GM12878 (cell line): ENCODE data around the gene FAXC. TPM values are rescaled to one million over a fixed set of nuclear protein-coding genes. Genes with fewer than 3 reads are reported as not detected.

ENCODE experiments used
- ATAC-seq: fragments of 200-7000 bp; cut with Tn5 transposase; 3 replicates; pipeline ENCODE4 v1.9.1; 2020; ENCODE audit warnings: mild to moderate bottlenecking, moderate library complexity
- BruUV-seq: library from RNA; stranded (reverse); fragments of 400-500 nt; replicated peaks from 2 replicates; lab custom pipeline; 2021; lab: Mats Ljungman, UMichigan
- CTCF ChIA-PET: fragments of 300-600 bp; sonication (Branson Sonifier 250); formaldehyde crosslinking; extraction: SDS; loops from one replicate; lab custom pipeline; 2021; ENCODE audit warnings: inconsistent platforms; lab: Yijun Ruan, JAX
- POLR2A ChIA-PET: fragments of 350-600 bp; formaldehyde crosslinking; extraction: SDS; loops from one replicate; lab custom pipeline; 2021; ENCODE audit warnings: inconsistent platforms; lab: Charles Lee
- RAD21 ChIA-PET: fragments of 300-600 bp; sonication (Branson Sonifier 250); formaldehyde crosslinking; loops from one replicate; lab custom pipeline; 2023; ENCODE audit warnings: antibody characterized with exemption; ENCODE audit not compliant: unreplicated experiment; lab: Charles Lee
- SMC1A ChIA-PET: fragments of 300-600 bp; sonication (Branson Sonifier 250); formaldehyde crosslinking; loops from one replicate; lab custom pipeline; 2023; ENCODE audit not compliant: unreplicated experiment, uncharacterized antibody; lab: Charles Lee
- DNase-seq: peaks from one replicate; pipeline ENCODE4 v3.0.0-alpha.2; 2011; ENCODE audit warnings: low read depth, low spot score
- FAIRE-seq: peaks from 3 replicates; lab custom pipeline; 2011; peaks lifted over from hg19 to GRCh38; lab: Jason Lieb, UNC
- H2AFZ ChIP-seq: 2 replicates; pipeline ENCODE4 v1.6.0; 2011; ENCODE audit warnings: low read depth, low read length, control low read depth; ENCODE audit not compliant: control insufficient read depth
- H3K27ac ChIP-seq: 2 replicates; pipeline ENCODE4 v1.5.1; 2011; ENCODE audit warnings: control low read depth; ENCODE audit not compliant: control insufficient read depth, insufficient read depth
- H3K27me3 ChIP-seq, 2 experiments: replicated peaks in 1 of 2; 2 replicates each; pipeline versions ENCODE4 v1.6.0 to v1.6.1; 2011; ENCODE audit warnings: low read length in 1 of 2; ENCODE audit not compliant: control insufficient read depth in 2 of 2, insufficient read depth in 2 of 2
- H3K36me3 ChIP-seq, 2 experiments: 2 replicates each; pipeline ENCODE4 v1.5.1; 2011; ENCODE audit warnings: low read length in 1 of 2; ENCODE audit not compliant: control insufficient read depth in 2 of 2, insufficient read depth in 2 of 2
- H3K4me1 ChIP-seq: 2 replicates; pipeline ENCODE4 v1.6.1; 2011; ENCODE audit warnings: mild to moderate bottlenecking, low read length, moderate library complexity, mixed read lengths; ENCODE audit not compliant: control insufficient read depth, insufficient read depth
- H3K4me2 ChIP-seq: 2 replicates; pipeline ENCODE4 v1.6.0; 2011; ENCODE audit warnings: control low read depth; ENCODE audit not compliant: control insufficient read depth, insufficient read depth
- H3K4me3 ChIP-seq: fragments of 200-600 bp; sonication (generic); 2 replicates; pipeline ENCODE4 v1.5.1; 2016
- H3K79me2 ChIP-seq: 2 replicates; pipeline ENCODE4 v1.6.0; 2011; ENCODE audit warnings: low read length; ENCODE audit not compliant: control insufficient read depth, insufficient read depth
- H3K9ac ChIP-seq: 2 replicates; pipeline ENCODE4 v1.8.0; 2011; ENCODE audit warnings: low read length, control low read depth, mixed read lengths; ENCODE audit not compliant: control insufficient read depth, insufficient read depth
- H3K9me3 ChIP-seq: replicated peaks from 3 replicates; pipeline ENCODE4 v1.5.1; 2011; ENCODE audit warnings: mild to moderate bottlenecking, low read length; ENCODE audit not compliant: control insufficient read depth, insufficient read depth
- H4K20me1 ChIP-seq: 2 replicates; pipeline ENCODE4 v1.6.0; 2011; ENCODE audit not compliant: control insufficient read depth, insufficient read depth
- ATF3 ChIP-seq: IDR thresholded peaks from 2 replicates; pipeline ENCODE4 v1.6.1; 2011; ENCODE audit warnings: low read depth, mild to moderate bottlenecking, low read length, moderate library complexity, borderline replicate concordance; ENCODE audit errors: extremely low read depth
- BMI1 ChIP-seq: fragments of 450-650 bp; IDR thresholded peaks from 2 replicates; pipeline ENCODE4 v1.6.1; 2016; ENCODE audit warnings: mild to moderate bottlenecking, moderate library complexity, borderline replicate concordance
- CBX5 ChIP-seq: sonication (generic); IDR thresholded peaks from 2 replicates; pipeline ENCODE4 v1.6.1; 2016; ENCODE audit warnings: low read depth, moderate library complexity, mild to moderate bottlenecking, inconsistent platforms
- CHD1 ChIP-seq: IDR thresholded peaks from 2 replicates; pipeline ENCODE4 v1.6.1; 2012; ENCODE audit warnings: low read depth, low read length, improper control_type of control experiment
- E4F1 ChIP-seq: fragments of 450-650 bp; IDR thresholded peaks from 2 replicates; pipeline ENCODE4 v1.6.1; 2018; ENCODE audit warnings: borderline replicate concordance, mild to moderate bottlenecking; ENCODE audit not compliant: partially characterized antibody
- GABPA ChIP-seq: IDR thresholded peaks from 2 replicates; pipeline ENCODE4 v1.6.1; 2014; ENCODE audit warnings: antibody characterized with exemption, low read depth, mild to moderate bottlenecking, inconsistent platforms
- HDAC2 ChIP-seq: fragments of 200-600 bp; sonication (generic); IDR thresholded peaks from 2 replicates; pipeline ENCODE4 v1.6.1; 2017
- MYB ChIP-seq: fragments of 150-350 bp; IDR thresholded peaks from 2 replicates; pipeline ENCODE4 v1.6.1; 2014; ENCODE audit warnings: mild to moderate bottlenecking, low read depth, low read length, borderline replicate concordance
- PKNOX1 ChIP-seq: fragments of 450-650 bp; IDR thresholded peaks from 2 replicates; pipeline ENCODE4 v1.6.1; 2016; ENCODE audit warnings: mild to moderate bottlenecking
- POLR2AphosphoS2 ChIP-seq: IDR thresholded peaks from 2 replicates; pipeline ENCODE4 v1.6.1; 2011; ENCODE audit warnings: low read depth, mild to moderate bottlenecking, low read length, improper control_type of control experiment, moderate library complexity
- RFX5 ChIP-seq: IDR thresholded peaks from 2 replicates; pipeline ENCODE4 v1.6.1; 2011; ENCODE audit warnings: low read depth, low read length, improper control_type of control experiment
- YBX1 ChIP-seq: fragments of 450-650 bp; IDR thresholded peaks from 2 replicates; pipeline ENCODE4 v1.6.1; 2016; ENCODE audit warnings: antibody characterized with exemption
- ZBTB4 ChIP-seq: fragments of 450-650 bp; formaldehyde crosslinking; IDR thresholded peaks from 2 replicates; pipeline ENCODE4 v1.4.0; 2022; ENCODE audit warnings: mild to moderate bottlenecking, moderate library complexity
- ZZZ3 ChIP-seq: IDR thresholded peaks from 2 replicates; pipeline ENCODE4 v1.6.1; 2011; ENCODE audit warnings: low read depth; ENCODE audit not compliant: control insufficient read depth, insufficient read length
- WGBS: methylation state at CpG from one replicate; pipeline ENCODE4 v1.1.6; 2016; ENCODE audit warnings: low lambda C conversion rate; ENCODE audit not compliant: insufficient replicate concordance, insufficient coverage; ENCODE audit errors: missing lambda C conversion rate; 5-methylcytosine and 5-hydroxymethylcytosine counted together
- in situ Hi-C: fragments of 300-500 bp; cut with MboI; formaldehyde crosslinking; loops from 9 replicates; pipeline ENCODE4 v1.14.3; 2018; ENCODE audit warnings: mixed read lengths
- intact Hi-C: fragments of 100-400 bp; cut with micrococcal nuclease; formaldehyde crosslinking; loops from one replicate; pipeline ENCODE4 v1.14.2; 2022; ENCODE audit not compliant: unreplicated experiment
- polyA plus RNA-seq, 11 experiments: library from polyadenylated mRNA; depleted of rRNA in 4 of 11; unstranded in 6 of 11; stranded (reverse) in 5 of 11; fragments of >200 nt; fragmentation: Nextera tagmentation in 4 of 11; fragmentation: Illumina TruSeq in 1 of 11; extraction: Ambion mirVana in 4 of 11; extraction: Trizol in 1 of 11; gene quantifications; 1 replicate in 1 of 11; 2 replicates in 10 of 11; pipeline versions ENCODE4 v1.2.1 to v1.2.3, GENCODE V29; 2011 to 2016; ENCODE audit warnings: inconsistent platforms in 2 of 11, missing spikeins in 2 of 11, low read depth in 1 of 11
- total RNA-seq, 4 experiments: library from RNA; depleted of rRNA in 3 of 4; stranded (reverse); fragments of >200 nt in 3 of 4; fragmentation: Illumina TruSeq in 1 of 4; extraction: Trizol in 1 of 4; gene quantifications; 2 replicates each; pipeline versions ENCODE4 v1.2.1 to v1.2.3, GENCODE V29; 2013 to 2021

Gene FAXC
- total and polyA plus RNA-seq, 10 of the 15 experiments (the other 5 are each of a cell fraction or from before 2014, with no cell fraction given) = not detected

- no peak overlapping the region for H2AFZ ChIP-seq
- ChIA-PET POLR2A (interaction anchor here (0.6 kb wide), 1 partner anchor 24 kb away, joined by 3 read pairs; no protein-coding TSS in a partner anchor), RAD21 (interaction anchor here (3.0 kb wide), 1 partner anchor 15 kb away, joined by 7 read pairs; no protein-coding TSS in a partner anchor), SMC1A (interaction anchor here (0.6 to 2.2 kb wide), 5 partner anchors 8 to 81 kb away, joined by 3 to 7 read pairs (median 5); no protein-coding TSS in a partner anchor), CTCF (interaction anchor here (1.1 to 1.3 kb wide), 6 partner anchors 10 to 402 kb away, joined by 3 to 6 read pairs (median 4); no protein-coding TSS in a partner anchor)
- FAIRE-seq = no peak
- H3K9ac ChIP-seq = no peak overlapping the region
- no peaks in the 10 kb centered on the region for H3K79me2 ChIP-seq
- no peak for ATAC-seq
- no TSS peak for BruUV-seq
- no peak overlapping the region for H3K27ac ChIP-seq
- no peak for DNase-seq
- in situ Hi-C loops = no loop called here
- H3K36me3 ChIP-seq = no peaks in the 10 kb centered on the region
- no peaks in the 10 kb centered on the region for H4K20me1 ChIP-seq
- peaks cover 6 to 16% of the 10 kb centered on the region in 2 experiments for H3K27me3 ChIP-seq
- H3K4me1 ChIP-seq = no peaks in the 10 kb centered on the region
- intact Hi-C loops = no loop called here
- H3K9me3 ChIP-seq = no peaks in the 10 kb centered on the region
- H3K4me2 ChIP-seq = no peak overlapping the region
- 23% methylated on average over 4 of the region's 4 CpGs for WGBS
- H3K4me3 ChIP-seq = no peak overlapping the region
- no peak for TF ChIP-seq POLR2AphosphoS2
- no peak for TF ChIP-seq YBX1
- TF ChIP-seq ATF3 = no peak
- no peak for TF ChIP-seq PKNOX1
- TF ChIP-seq GABPA = no peak
- TF ChIP-seq ZBTB4 (CRISPR knock-in tag) = no peak
- no peak for TF ChIP-seq CHD1
- no peak for TF ChIP-seq ZZZ3
- no peak for TF ChIP-seq RFX5
- TF ChIP-seq E4F1 = no peak
- no peak for TF ChIP-seq BMI1
- TF ChIP-seq MYB = no peak
- no peak for TF ChIP-seq CBX5
- TF ChIP-seq HDAC2 = no peak
These were observed 4.3 kb downstream of the FAXC start for GRCh38 chr6:99345164-99345563.
